ENCODE results near the gene UBA52. TPM values are rescaled to one million over a fixed set of nuclear protein-coding genes. Genes with fewer than 3 reads are reported as not detected.

Gene UBA52
- total RNA-seq, 1 experiment from 2014 or later = 1,684 TPM

- no peak for DNase-seq (ENCODE audit: low read depth)
Observed at GRCh38 chr19:18551631-18552030, 20.0 kb upstream of the UBA52 start.

GRCh38 chr19:18557411-18558201 is 14.1 kb upstream of the UBA52 start, which contains the start of gene KXD1:
Gene KXD1, plus strand, starts transcription at chr19:18557870. Its CDS starts 4,187 bp downstream, at chr19:18562057.
- DNase-seq (ENCODE audit: low read depth) = peak; percentile 97

GRCh38 chr19:18558202-18558555 is 13.5 kb upstream of the UBA52 start:
- DNase-seq (ENCODE audit: low read depth) = no peak

GRCh38 chr19:18558604-18559003 is 13.1 kb upstream of the UBA52 start:
- no peak for DNase-seq (ENCODE audit: low read depth)

- no peak for DNase-seq (ENCODE audit: low read depth)
Observed at GRCh38 chr19:18559685-18560084, 12.0 kb upstream of the UBA52 start.

GRCh38 chr19:18562086-18562485 is 9.6 kb upstream of the UBA52 start:
- DNase-seq (ENCODE audit: low read depth) = no peak

GRCh38 chr19:18566953-18567352 is 4.7 kb upstream of the UBA52 start:
- DNase-seq (ENCODE audit: low read depth) = no peak

GRCh38 chr19:18568367-18568766 is 3.3 kb upstream of the UBA52 start:
- no peak for DNase-seq (ENCODE audit: low read depth)

- DNase-seq (ENCODE audit: low read depth) = no peak
Observed at GRCh38 chr19:18574691-18575291, 3.1 kb downstream of the UBA52 start.

- DNase-seq (ENCODE audit: low read depth) = no peak
Observed at GRCh38 chr19:18576383-18576782, 4.7 kb downstream of the UBA52 start.

- no peak for DNase-seq (ENCODE audit: low read depth)
Observed at GRCh38 chr19:18577365-18577914, 5.8 kb downstream of the UBA52 start.

- DNase-seq (ENCODE audit: low read depth) = no peak
Observed at GRCh38 chr19:18580311-18580710, 8.7 kb downstream of the UBA52 start.

- no peak for DNase-seq (ENCODE audit: low read depth)
Observed at GRCh38 chr19:18586306-18586705, 14.6 kb downstream of the UBA52 start.

- no peak for DNase-seq (ENCODE audit: low read depth)
Observed at GRCh38 chr19:18587561-18587960, 15.9 kb downstream of the UBA52 start.

GRCh38 chr19:18587962-18588610 is 16.4 kb downstream of the UBA52 start:
- DNase-seq (ENCODE audit: low read depth) = no peak

GRCh38 chr19:18588611-18589379 is 17.1 kb downstream of the UBA52 start, which contains the start of gene REX1BD:
Gene REX1BD, plus strand, starts transcription at chr19:18588798. Its CDS starts 4 bp downstream, at chr19:18588802.
- peak; percentile 87 for DNase-seq (ENCODE audit: low read depth)

- DNase-seq (ENCODE audit: low read depth) = peak; percentile 61
Observed at GRCh38 chr19:18589380-18590272, 18.0 kb downstream of the UBA52 start.

- DNase-seq (ENCODE audit: low read depth) = no peak
Observed at GRCh38 chr19:18590273-18591272, 18.9 kb downstream of the UBA52 start.
